Measurements from ENCODE around the gene LENG1.

The LENG1 gene

DNA sequence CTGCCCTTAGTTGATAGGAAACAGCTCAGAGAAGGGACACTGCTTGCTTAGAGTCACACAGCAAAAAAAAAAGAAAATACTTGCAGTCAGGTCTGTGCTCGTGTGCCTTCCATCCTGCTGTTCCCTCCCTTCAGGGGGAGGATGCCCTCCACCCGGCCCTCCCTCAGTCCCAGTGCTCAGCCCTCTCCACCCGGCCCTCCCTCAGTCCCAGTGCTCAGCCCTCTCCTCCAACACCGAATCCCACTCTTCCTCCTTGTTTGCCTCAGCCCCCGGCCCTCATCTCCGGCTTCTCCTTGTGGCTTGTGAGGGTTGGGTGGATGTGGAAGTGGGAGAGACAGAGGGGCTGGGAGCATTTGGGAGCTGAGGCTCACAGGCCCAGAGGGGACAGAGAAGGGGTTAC lies 49.9 kb downstream of the LENG1 start:
- no peak for DNase-seq (ENCODE audit: low read depth in 2 of 2)

DNA sequence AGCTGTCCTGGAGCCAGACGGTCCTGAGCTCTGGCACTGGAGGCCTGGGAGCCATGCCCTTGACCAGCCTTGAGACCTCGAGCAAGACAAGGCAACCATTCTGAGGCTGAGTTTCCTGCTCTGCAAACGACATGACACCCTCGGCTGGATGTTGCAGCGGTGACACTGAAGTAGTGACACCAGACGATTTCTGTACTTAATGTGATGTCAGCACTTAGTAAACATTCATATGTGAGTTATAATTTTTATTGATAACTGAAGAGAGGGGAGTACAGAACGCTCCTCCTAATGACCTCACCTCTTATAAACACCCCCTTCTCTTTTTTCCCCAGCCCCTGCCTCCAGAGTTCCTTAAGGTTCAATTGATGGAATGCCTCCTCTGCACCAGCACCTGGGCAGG lies 51.0 kb downstream of the LENG1 start:
- DNase-seq (ENCODE audit: low read depth in 2 of 2): no peak

GRCh38 chr19:54107876-54108490 lies 51.5 kb downstream of the LENG1 start:
- DNase-seq (ENCODE audit: low read depth in 2 of 2): no peak

GRCh38 chr19:54106716-54107115 lies 52.8 kb downstream of the LENG1 start:
- DNase-seq (ENCODE audit: low read depth in 2 of 2): no peak

DNA sequence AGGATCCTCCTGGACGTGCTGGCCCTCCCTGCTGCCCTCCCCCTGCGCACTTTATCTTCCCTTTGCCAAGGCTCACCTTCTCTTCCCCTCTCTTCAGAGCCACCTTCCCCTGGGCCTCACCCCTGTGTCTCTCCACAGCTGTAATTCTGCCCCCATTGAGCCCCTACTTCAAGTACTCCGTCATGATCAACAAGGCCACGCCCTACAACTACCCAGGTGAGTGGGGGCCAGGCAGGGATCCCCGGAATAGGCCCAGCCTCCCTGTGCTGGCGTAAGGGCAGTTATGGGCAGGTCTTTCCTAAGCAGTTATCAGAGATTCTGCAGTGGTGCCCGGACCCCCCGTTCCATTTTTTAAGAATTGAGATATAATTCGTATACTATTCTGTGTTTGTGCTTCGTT lies 53.7 kb downstream of the LENG1 start:
- DNase-seq (ENCODE audit: low read depth in 2 of 2): no peak

Data from stimulated activated CD4-positive, alpha-beta T cell treated with anti-CD3 and anti-CD28 coated beads, Interleukin-12 subunit alpha, Interleukin-12 subunit beta, amount 100 ng/mL, for 24 hours (primary cell).